A673 (cell line): ENCODE data around the gene PXDN.

Experiments used
- CTCF ChIP-seq: fragments of 300-800, 200-600 bp; sonication (generic); conservative IDR thresholded peaks from 2 replicates; pipeline ENCODE4 v1.5.1; 2017; ENCODE audit warnings: low read depth, mild to moderate bottlenecking, antibody characterized with exemption, low read length, moderate library complexity, mixed read lengths
- EZH2 ChIP-seq: fragments of 200-600 bp; sonication (generic); IDR thresholded peaks from 2 replicates; pipeline ENCODE4 v1.6.1; 2017; ENCODE audit warnings: borderline replicate concordance, low read depth, mild to moderate bottlenecking, mixed read lengths, antibody characterized with exemption, low read length; ENCODE audit not compliant: poor library complexity, severe bottlenecking

- TF ChIP-seq CTCF = no peak
- no peak for TF ChIP-seq EZH2
Measured at GRCh38 chr2:1709335-1709605, 35.0 kb downstream of the PXDN start.
